Esophagus squamous epithelium (tissue), 5 donors: Measurements from ENCODE around the gene AQP6. TPM values are rescaled to one million over a fixed set of nuclear protein-coding genes. Genes with fewer than 3 reads are reported as not detected.

Source experiments
- DNase-seq: peaks from one replicate; lab custom pipeline; 2025; lab: John Stamatoyannopoulos, UW
- H3K27ac ChIP-seq, 4 donors: fragments of 200-600 bp; sonication (generic); one replicate each; pipeline ENCODE4 v1.5.1; 2016 to 2019; ENCODE audit warnings: mild to moderate bottlenecking in 1 of 4
- H3K27me3 ChIP-seq, 4 donors: fragments of 200-600 bp; sonication (generic); 1 replicate in 3 of 4; 2 replicates in 1 of 4; pipeline versions ENCODE4 v1.5.1 to v1.6.0; 2017 to 2021; ENCODE audit warnings: antibody characterized with exemption in 1 of 4
- H3K36me3 ChIP-seq, 3 donors: fragments of 200-600 bp; sonication (generic); one replicate each; pipeline ENCODE4 v1.5.1; 2016 to 2019
- H3K4me1 ChIP-seq, 3 donors: fragments of 200-600 bp; sonication (generic); one replicate each; pipeline ENCODE4 v1.5.1; 2017 to 2019
- H3K4me3 ChIP-seq, 4 donors: fragments of 200-600 bp; sonication (generic); 1 replicate in 3 of 4; 2 replicates in 1 of 4; pipeline ENCODE4 v1.5.1; 2016 to 2019; ENCODE audit warnings: mild to moderate bottlenecking in 2 of 4, moderate library complexity in 1 of 4
- H3K9me3 ChIP-seq, 3 donors: fragments of 200-600 bp; sonication (generic); one replicate each; pipeline ENCODE4 v1.5.1; 2016 to 2019
- POLR2A ChIP-seq, 4 donors: fragments of 450-650 bp; IDR thresholded peaks; one replicate each; pipeline ENCODE4 v1.6.1; 2017; ENCODE audit warnings: antibody characterized with exemption in 4 of 4, mild to moderate bottlenecking in 4 of 4, moderate library complexity in 3 of 4
- WGBS, 2 donors: methylation state at CpG; one replicate each; pipeline ENCODE4 v1.1.5; 2018; 5-methylcytosine and 5-hydroxymethylcytosine counted together
- intact Hi-C: fragments of 100-400 bp; cut with DNase I; formaldehyde crosslinking; loops from one replicate; pipeline ENCODE4 v1.15.0; 2022
- total RNA-seq, 4 donors: library from RNA; depleted of rRNA; stranded (reverse); fragments of >200 nt; gene quantifications; one replicate each; pipeline ENCODE4 v1.1.0, GENCODE V29; 2016
- TF ChIP-seq, protein P1 (sequence below), 6 experiments: fragments of 450-650 bp in 4 of 6; fragments of 200-600 bp in 2 of 6; sonication (generic) in 2 of 6; IDR thresholded peaks; one replicate each; pipeline ENCODE4 v1.5.1; 2016 to 2019; ENCODE audit warnings: antibody characterized with exemption in 6 of 6, mild to moderate bottlenecking in 4 of 6, moderate library complexity in 4 of 6
- donor health status: DM: yes; HTN: yes; CAD: no.

Gene AQP6
- total RNA-seq, 4 donors from 2014 or later: not detected

DNA sequence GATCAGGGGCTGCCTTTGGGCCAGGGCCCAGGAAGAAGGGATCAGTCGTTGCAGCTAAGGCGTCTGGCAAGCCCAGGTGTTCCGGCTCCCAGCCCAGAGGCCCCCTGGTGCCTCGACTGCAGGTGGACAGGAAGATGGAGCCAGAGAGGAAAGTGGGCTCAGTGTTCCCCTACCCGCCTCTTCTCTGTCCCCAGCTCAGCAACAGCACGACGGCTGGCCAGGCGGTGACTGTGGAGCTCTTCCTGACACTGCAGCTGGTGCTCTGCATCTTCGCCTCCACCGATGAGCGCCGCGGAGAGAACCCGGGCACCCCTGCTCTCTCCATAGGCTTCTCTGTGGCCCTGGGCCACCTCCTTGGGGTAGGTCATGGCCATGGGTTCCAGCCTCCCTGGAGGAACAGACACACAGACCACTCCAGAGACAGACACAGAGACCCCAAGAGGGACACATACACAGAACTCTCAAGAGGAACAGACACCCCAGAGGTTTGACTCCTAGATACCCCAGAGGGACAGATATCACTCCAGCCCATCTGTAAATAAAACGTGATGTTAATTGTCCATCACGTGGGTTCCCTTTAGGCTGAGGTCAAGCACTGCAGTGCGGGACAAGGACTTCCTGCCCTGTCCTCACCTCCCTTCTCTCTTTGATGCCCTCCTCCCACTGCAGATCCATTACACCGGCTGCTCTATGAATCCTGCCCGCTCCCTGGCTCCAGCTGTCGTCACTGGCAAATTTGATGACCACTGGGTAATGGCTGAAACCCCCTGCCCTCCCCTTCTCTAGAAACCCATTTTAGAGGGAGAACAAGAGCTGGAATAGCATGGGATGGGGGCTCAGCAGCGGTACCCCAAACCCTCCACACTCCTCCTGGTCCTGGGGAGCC lies 18.5 kb upstream of the AQP6 start:
- TF ChIP-seq, protein P1, sequence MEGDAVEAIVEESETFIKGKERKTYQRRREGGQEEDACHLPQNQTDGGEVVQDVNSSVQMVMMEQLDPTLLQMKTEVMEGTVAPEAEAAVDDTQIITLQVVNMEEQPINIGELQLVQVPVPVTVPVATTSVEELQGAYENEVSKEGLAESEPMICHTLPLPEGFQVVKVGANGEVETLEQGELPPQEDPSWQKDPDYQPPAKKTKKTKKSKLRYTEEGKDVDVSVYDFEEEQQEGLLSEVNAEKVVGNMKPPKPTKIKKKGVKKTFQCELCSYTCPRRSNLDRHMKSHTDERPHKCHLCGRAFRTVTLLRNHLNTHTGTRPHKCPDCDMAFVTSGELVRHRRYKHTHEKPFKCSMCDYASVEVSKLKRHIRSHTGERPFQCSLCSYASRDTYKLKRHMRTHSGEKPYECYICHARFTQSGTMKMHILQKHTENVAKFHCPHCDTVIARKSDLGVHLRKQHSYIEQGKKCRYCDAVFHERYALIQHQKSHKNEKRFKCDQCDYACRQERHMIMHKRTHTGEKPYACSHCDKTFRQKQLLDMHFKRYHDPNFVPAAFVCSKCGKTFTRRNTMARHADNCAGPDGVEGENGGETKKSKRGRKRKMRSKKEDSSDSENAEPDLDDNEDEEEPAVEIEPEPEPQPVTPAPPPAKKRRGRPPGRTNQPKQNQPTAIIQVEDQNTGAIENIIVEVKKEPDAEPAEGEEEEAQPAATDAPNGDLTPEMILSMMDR (IDR thresholded peaks at IDR 0.05): no peak
- DNase-seq: no peak
- intact Hi-C loops: no loop called here
- no peak overlapping the region for H3K27ac ChIP-seq
- H3K36me3 ChIP-seq: no peaks in the 10 kb centered on the region
- peaks cover 6 to 18% (median 7%) of the 10 kb centered on the region in 3 donors for H3K4me1 ChIP-seq
- H3K9me3 ChIP-seq: no peaks in the 10 kb centered on the region
- H3K27me3 ChIP-seq: peaks cover 4 to 87% (median 9%) of the 10 kb centered on the region in 4 donors
- WGBS, 2 donors: 84 to 87% methylated on average over 11 to 16 of the region's 21 CpGs
- no peak overlapping the region for H3K4me3 ChIP-seq

- H3K27ac ChIP-seq: no peak overlapping the region
- 33 to 40% methylated on average over 2 to 21 of the region's 53 CpGs for WGBS, 2 donors
- H3K36me3 ChIP-seq: no peaks in the 10 kb centered on the region
- intact Hi-C loops: no loop called here
- H3K27me3 ChIP-seq: peaks cover 4 to 88% (median 9%) of the 10 kb centered on the region in 4 donors
- peaks cover 6 to 26% (median 7%) of the 10 kb centered on the region in 3 donors for H3K4me1 ChIP-seq
- H3K4me3 ChIP-seq: peak overlapping the region in 1 of 4 donors; percentile 1
- no peak for DNase-seq
- H3K9me3 ChIP-seq: no peaks in the 10 kb centered on the region
- TF ChIP-seq, protein P1 (IDR thresholded peaks at IDR 0.05): no peak
- TF ChIP-seq POLR2A (IDR thresholded peaks at IDR 0.05): no peak
These were observed 17.6 kb upstream of the AQP6 start for GRCh38 chr12:49954863-49955830.

DNA sequence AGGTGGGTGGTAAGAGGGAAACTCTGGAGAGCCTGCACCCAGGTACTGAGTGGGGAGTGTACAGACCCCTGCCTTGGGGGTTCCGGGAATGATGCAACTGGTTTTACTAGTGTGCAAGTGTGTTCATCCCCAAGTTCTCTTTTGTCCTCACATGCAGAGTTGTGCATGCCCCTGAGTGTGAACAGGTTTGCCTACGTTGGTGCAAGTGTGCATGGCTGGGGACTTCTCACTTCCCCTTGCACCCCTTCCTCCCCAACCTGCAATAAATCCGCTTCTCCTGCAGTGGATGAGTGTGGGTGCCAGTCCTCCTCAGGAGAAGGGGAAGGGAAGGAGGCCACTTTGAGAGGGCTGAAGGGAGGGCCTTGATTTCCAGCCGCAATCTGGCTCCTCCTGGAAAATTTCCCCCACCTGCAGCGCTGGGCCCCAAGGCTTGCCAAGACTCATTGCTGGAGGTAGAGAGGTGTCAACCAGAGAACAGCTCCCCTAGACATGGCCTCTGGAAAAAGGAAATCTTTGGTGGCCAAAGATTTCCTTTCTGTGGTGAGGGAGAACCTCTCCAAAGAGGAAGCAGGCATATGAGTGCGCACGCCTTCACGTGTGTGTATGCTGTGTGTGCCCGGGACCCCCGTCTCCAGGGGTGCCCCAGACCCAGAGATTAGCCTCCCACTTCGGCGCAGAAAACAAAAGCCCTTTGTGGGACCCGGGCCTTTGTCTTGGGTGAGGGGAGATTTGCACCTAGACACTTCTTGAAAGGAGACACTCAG lies 16.7 kb upstream of the AQP6 start:
- H3K4me1 ChIP-seq: peaks cover 9 to 34% (median 11%) of the 10 kb centered on the region in 3 donors
- no peak overlapping the region for H3K27ac ChIP-seq
- H3K27me3 ChIP-seq: peaks cover 6 to 88% (median 11%) of the 10 kb centered on the region in 4 donors
- no peak overlapping the region for H3K4me3 ChIP-seq
- 57 to 59% methylated on average over 8 to 9 of the region's 13 CpGs for WGBS, 2 donors
- TF ChIP-seq, protein P1 (IDR thresholded peaks at IDR 0.05): no peak
- no peak for TF ChIP-seq POLR2A (IDR thresholded peaks at IDR 0.05)
- no peaks in the 10 kb centered on the region for H3K36me3 ChIP-seq
- DNase-seq: no peak
- intact Hi-C loops: no loop called here
- no peaks in the 10 kb centered on the region for H3K9me3 ChIP-seq

- Histone ChIP-seq H3K4me1 (peaks cover 9 to 40% (median 20%) of the 10 kb centered on the region in 3 donors), H3K36me3 (no peaks in the 10 kb centered on the region), H3K9me3 (no peaks in the 10 kb centered on the region), H3K27me3 (peaks cover 6 to 92% (median 12%) of the 10 kb centered on the region in 4 donors), H3K4me3 (no peak overlapping the region), H3K27ac (no peak overlapping the region)
- DNase-seq: no peak
- WGBS, 2 donors: 57 to 65% methylated on average over 3 to 6 of the region's 6 CpGs
- no peak for TF ChIP-seq POLR2A (IDR thresholded peaks at IDR 0.05)
- TF ChIP-seq, protein P1 (IDR thresholded peaks at IDR 0.05): no peak
- intact Hi-C loops: no loop called here
These were observed 15.8 kb upstream of the AQP6 start for GRCh38 chr12:49956663-49957569.
